Renal cortical epithelial cell (primary cell): ENCODE results near the gene PITX3. TPM values are rescaled to one million over a fixed set of nuclear protein-coding genes. Genes with fewer than 3 reads are reported as not detected.
"Not testable (repeated sequence)": the region's sequence is repeated elsewhere in the genome, so short reads cannot be mapped to it uniquely, and the experiment has no call there.

Experiments used
- DNase-seq: peaks from one replicate; pipeline ENCODE4 v3.0.0-alpha.2; 2011; ENCODE audit warnings: low read depth
- total RNA-seq: library from RNA; depleted of rRNA; stranded (reverse); fragments of >200 nt; gene quantifications from 2 replicates; pipeline ENCODE4 v1.2.3, GENCODE V29; 2014

PITX3 gene
- total RNA-seq, 1 donor from 2014 or later = 2.2 TPM

DNA sequence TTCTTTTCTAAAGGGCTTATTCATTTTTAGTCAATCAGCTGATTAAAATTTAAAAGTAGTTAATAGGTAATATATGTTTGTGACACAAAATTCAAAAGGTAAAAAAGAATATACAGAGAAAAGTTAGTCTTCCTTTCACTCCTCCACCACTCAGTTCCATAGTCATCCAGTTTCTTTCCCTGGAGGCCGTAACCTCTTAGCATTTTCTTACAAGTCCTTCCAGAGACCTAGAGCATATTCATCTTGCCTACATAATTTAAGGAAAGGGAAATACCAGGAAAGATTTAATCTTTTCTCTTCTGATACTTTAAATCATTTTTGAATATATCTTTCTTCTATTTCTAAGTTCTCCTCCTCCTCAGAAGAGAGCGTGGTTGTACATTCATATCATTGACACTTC is 14.1 kb upstream of the PITX3 start:
- DNase-seq = no peak

DNA sequence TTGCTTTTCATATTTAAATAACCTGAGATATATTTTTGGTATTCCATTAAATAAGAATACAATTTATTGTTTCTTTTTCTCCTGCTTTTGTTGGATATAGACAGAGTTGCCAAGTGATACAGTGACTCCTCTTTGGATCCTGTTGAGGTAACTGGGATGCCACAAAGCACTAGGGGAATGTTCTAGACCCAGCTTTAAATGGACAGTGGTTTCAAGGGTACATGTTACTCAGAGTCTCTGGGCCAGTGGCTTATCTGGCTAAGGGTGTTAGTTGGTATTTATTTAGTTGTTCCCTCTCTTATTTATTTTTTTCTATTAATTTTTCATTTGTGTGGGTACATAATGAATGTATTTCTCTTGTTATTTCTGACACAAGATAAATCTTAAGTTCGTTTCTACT is 13.1 kb upstream of the PITX3 start:
- no peak for DNase-seq

DNA sequence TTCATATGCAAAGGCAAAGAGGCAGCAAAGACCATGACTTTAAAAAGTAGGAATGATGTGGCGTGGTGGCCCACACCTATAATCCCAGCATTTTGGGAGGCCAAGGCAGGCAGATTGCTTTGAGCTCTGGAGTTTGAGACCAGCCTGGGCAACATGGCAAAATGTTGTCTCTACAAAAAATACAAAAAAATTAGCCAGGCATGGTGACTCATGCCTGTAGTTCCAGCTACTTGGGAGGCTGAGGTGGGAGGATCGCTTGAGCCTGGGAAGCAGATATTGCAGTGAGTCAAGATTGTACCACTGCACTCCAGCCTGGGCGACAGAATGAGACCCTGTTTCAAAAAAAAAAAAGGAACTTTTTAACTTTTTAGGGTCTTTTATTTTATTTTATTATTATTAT is 11.2 kb upstream of the PITX3 start:
- DNase-seq = not testable (repeated sequence)

DNA sequence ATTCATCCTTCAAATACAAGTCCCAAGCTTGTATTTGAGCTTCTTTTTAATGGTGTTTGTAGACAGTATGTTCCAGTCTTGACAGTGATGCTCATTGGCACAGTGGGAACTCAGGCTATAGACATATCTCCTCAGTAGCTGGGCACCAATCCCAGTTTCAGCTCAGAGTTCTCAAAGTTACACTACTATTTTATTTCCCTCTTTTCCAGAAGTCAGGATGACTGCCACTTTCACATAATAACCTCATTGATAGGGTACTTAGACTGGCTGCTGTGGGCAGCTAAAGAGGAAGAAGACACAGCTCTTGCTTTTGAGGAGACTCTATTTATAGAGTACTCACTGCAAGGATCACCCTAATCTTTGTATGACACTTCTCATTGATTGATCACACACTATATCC is 6.4 kb upstream of the PITX3 start:
- DNase-seq = no peak

DNA sequence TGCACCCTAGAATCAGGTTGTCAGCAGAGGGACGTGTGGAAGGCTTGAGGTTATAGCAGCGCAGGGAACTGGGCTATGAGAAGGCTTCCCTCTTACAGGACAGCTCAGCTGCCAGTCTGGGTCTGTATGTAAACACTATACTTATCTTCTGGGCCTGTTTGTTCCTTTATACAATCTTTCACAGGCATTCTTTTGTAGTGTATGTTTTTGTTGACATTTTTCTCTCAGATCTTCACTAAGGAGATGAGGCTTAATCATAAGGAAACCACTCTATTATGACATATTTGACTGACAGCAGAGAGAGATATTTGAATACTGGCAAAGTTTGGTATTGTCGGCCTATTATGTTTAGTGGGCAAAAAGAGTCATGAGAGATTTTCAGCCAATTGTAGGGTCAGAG is 4.9 kb upstream of the PITX3 start:
- no peak for DNase-seq

DNA sequence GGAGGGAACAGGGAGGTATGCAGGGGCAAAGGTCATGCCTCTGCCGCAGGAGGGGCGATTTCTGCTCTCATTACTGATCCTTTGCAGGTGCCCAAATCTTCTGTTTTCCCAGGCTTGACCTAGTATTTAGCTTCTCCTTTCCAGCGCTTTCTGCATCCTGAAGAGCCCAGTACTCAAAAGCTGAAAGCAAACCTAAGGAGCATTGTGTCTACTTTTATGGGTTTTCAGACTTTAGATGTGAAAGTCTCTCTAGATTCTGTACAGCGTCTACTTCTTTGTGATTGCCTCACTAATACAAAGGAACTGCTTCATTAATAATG is 4.6 kb upstream of the PITX3 start:
- DNase-seq = no peak

DNA sequence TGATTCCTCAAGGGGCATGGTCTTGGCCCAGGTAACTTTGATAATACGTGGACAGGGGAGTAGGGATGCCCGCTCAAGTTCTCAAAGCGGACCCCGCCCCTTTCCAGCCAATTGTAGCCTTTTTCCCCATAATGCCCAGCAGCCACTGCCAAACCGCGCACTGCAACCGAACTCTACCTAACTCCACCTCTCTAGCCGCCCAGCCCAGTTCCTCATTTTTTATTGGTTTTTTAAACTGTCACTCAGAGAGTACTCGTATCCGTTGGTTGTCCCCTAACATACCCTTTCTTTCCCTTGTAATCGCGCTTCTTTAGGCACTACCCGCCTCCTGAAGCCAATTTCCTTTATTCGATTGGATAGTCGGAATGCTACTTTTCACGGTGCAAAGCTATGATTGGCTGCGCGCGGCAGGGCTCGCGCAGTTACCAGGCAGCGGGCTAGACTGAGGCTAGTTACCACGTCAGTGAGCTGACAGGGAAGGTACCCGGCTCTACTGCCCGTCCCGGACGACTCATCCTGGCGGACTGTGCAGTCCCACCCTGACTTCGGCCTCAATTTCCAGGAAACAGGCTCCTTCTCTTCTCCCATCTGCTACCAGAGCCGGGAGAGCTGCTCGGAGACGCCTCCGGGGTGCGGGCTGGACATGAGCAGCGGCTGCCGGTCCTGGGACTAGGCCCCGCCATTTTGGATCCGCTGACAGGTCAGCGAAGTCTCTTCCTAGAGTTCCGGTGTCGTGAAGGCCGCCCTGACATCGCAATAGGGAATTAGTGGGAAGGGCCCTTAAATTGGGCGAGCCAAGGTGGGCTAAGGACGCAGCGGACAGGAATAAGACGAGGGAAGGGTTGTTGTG is 4.0 kb upstream of the PITX3 start, which contains the start of gene GBF1:
GBF1 (plus strand) TSS at position 451 of the 850 bp plus-strand sequence. CDS start 13,407 bp downstream, outside the sequence.
- DNase-seq = peak; percentile 100

DNA sequence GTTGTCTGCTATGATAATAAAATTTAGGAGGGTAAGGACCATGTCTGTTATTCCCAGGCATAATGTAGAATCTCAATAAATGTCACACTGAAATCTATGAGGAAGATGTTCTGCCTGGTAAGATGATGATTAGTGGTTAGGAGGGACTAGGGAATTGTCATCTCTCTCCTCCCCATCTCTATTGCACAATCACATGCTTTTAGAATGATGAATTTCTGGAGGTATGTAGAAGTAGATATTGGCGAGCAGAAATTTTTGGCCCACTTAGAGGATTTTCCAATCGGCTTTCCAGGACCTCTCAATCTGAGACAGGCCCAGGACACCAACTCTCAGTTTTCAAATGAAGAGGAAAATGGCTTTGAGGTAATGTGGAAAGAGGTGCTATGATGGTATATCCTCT is 2.0 kb upstream of the PITX3 start:
- DNase-seq = no peak

DNA sequence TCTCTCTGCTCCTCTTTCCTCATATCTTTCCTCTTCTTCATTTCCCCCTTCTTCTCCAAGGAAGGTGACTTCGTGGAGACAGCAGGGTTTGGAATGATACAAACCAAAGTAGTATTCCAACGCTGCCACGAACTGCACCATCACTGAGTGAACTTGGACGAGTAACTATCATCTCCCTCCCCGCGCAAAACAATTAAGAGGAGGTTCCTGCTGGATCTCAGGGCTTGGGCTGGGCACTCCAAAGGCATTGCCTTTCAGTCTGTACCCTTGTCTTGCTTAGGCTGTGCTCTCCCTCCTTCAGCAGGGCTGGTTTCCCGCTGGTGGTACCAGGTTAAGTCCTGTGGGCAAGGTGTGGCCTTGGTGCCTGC is 790 bp upstream of the PITX3 start:
- no peak for DNase-seq

DNA sequence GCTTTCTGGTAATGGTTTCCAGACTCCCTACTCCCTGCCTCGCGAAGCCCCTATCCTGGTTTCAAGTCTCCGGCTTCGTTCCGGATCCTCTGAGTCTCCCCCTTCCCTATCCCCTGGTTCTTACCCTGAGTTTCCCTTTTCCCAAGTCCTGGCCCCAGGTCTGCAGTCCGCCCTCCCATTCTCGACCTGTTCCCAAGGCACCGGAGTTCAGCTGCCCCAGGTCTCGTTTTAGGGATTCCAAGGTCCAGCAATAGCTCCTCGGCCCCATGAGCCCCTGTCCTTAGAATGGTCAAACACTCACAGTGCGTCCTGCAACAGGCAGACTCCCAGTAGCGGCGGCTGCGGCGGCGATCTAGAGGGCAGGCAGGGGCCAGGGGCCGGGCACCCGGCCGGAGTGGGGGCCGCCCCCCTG is 274 bp downstream of the PITX3 start:
- no peak for DNase-seq

DNA sequence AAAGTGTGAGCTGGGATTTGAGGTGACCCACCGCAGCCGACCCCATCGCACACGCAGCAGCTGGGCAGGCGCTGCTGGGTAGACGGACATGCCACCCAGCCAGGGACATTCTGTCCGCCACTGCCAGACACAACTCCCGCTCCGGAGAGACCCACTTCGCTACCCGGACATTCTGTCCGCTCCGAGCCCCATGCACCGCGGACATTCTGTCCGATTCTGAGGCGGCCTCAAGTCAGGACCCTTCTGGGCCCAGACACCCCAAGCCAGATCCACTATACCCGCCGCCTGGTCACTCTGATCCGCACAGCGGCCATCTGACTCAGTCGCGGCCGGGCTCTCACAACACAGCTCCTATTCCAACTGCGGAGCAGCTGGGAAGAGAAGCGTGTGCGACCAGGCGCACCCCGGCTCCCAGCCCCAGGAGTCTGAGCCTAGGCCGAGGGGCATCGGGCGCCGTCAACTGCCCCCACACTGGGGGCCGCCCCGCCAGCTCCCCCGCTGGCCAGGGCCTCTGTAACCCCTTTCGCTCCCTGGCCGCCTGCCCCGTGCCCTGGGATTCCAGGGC is 763 bp downstream of the PITX3 start:
- no peak for DNase-seq

DNA sequence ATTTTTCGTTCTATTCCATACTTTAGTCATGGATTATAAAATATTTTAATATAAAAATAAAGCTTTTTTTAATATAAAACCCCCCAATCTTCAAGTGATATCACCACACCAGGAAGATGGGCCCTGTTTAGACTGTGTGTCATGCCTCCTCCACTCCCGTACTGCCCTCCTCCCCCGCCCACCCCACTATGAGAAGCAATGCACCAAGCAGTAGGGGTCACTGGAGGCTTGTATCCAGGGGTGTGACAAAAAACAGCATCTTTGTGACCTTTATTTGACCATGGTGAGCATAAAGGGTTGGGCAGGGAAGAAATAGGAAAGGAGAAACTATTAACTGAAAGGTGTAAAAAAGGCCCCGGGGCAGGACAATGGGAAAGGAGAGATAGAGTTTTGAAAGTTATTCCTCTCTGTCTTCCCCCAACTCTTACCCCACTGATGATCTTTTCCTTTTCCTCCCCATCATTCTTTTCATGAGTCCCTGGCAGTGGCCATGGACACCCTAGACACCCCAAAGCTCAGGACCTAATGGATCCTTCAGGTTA is 3.5 kb downstream of the PITX3 start:
- no peak for DNase-seq

DNA sequence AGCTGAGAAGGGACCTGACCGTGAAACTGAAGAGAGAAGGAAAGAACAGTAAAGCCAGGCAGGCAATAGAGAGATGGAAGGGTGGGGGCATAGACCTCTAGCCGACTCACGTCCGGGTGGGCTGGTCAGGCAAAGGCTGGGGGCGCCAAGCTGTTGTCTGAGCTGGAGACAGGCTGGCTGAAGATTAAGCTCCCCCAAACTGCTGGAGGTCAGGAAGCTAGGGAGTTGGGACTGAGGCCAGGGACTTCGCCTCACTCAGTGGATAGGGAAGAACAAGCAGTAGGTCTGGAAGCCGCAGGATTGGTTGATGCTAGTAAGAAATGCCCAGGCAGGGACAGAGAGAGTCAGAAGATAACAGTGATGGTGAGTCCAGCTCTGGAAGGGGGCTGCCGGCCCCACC is 5.3 kb downstream of the PITX3 start:
- no peak for DNase-seq

DNA sequence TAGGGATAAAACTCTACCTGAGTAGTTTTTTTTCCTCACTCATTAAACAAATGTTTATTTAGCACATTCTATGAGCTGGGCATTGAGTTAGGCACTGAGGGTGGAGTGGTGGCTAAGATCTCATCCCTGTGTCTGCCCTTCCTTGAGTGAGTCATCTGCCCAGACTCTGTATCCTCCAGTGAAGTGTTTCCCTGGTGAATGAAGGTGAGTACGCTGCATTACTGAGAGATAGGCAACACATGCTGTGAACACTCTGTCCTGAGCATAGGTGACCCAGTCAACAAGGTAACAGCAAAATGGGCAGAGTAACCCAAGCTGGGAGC is 5.8 kb downstream of the PITX3 start:
- peak; percentile 70 for DNase-seq

DNA sequence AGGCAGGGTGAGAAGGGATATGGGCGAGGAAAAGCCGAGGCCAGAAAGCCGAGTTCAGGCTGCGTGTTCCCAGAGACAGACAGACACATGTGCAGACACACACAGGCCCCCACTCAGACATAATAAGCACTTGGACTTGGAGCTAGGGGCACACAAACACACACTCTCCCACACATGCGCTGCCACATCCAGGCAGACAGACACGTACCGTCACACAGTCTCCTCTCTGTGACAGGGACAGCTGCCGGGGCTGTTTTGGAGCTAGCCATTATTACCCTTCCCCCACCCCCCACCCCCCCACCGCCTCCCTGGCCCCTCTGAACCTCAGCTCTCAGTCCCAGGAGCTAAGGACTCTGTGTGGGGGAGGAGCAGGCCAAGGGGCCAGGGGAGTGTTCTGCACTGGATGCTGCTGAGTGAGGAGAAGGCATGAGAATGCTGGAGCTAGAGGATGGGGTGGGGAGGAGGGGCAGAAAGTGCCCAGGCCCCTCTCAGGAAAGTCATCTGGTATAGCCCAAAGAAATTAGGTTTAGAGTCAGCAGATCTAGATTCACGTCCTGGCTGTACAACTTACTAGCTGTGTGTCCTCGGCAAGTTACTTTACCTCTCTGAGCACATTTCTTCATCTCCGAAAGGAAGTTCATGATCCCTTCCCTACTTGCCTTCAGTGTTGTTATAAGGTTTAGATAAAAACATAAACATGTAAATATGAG is 6.3 kb downstream of the PITX3 start:
- no peak for DNase-seq

DNA sequence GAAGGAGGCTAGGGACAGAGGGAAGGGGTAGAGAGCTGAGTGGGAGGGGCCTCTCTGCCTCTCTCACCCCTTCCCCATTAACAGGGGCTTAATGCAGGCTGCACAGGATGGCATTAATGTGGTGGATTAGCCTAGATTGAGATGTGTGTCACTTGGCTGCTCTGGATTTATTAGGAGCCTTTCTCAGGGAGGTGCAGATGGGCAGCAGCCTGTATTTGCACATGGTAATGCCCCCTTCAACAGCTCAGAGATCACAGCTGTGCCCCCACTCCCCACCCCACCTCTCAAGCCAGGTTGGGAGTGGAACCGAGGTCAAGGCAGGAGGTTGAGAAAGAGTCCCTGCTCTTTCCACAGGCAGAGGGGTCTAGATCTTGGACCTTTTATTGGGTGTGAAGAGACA is 7.3 kb downstream of the PITX3 start:
- DNase-seq = no peak

DNA sequence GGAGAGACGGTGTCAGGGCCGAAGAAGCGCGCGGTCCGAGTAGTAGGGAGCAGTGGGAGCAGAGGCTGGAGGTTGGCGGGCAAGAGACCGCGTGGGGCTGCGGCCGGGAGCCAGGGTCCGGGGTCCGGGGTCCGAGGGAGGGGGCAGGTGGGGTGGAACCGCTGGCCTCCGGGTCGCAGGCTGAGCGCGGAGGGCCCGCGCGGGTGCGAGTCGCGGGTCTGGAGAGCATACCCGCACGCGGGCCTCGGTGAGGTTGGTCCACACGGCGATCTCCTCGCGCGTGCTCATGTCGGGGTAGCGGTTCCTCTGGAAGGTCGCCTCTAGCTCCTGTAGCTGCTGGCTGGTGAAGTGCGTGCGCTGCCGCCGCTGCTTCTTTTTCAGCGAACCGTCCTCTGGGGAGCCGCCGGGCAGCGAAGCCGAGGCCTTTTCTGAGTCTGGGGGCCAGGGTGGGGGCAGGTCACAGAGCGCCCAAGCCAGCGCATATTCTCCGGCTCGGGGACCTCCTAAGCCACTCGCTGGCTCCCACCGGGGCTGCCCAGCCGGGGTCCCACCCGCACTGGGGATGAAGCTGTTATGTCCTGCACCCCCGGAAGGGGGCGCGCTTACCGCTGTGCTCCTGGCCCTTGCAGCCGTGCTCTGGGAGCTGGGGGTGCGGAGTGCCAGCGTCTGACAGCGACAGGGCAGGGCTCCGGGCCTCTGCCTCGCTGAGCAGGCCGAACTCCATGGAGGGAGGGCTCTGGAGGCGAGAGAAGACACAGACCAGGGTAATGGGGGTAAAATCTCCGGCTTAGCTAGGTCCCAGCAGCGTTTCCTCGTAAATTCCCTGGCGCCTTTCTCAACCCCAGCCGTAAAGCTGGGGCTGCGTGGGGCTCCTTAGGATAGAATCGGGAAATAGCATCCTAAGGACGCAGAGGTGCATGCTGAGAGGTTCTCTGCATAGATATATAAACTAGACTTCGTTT is 9.7 kb downstream of the PITX3 start:
- no peak for DNase-seq

DNA sequence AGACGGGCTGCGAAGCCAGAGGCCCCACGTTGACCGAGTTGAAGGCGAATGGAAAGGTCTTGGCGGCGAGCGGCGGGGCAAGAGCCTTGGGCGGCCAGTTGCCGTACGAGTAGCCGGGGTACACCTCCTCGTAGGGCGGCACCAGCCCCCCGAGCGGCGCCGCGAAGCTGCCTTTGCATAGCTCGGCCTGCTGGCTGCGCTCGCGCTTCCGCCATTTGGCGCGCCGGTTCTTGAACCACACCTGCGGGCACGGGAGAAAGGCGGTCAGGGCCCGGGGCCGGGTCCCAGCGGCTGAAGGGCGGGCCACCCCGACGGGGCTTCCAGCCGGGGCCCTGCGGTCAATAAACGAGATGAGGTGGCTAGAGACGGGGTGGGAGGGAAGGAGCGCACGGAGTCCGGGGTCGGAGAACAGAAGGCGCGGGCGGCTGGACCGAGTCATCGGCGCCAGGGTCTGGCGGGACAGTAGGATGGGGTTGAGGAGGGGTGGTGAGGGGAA is 10.4 kb downstream of the PITX3 start:
- no peak for DNase-seq

DNA sequence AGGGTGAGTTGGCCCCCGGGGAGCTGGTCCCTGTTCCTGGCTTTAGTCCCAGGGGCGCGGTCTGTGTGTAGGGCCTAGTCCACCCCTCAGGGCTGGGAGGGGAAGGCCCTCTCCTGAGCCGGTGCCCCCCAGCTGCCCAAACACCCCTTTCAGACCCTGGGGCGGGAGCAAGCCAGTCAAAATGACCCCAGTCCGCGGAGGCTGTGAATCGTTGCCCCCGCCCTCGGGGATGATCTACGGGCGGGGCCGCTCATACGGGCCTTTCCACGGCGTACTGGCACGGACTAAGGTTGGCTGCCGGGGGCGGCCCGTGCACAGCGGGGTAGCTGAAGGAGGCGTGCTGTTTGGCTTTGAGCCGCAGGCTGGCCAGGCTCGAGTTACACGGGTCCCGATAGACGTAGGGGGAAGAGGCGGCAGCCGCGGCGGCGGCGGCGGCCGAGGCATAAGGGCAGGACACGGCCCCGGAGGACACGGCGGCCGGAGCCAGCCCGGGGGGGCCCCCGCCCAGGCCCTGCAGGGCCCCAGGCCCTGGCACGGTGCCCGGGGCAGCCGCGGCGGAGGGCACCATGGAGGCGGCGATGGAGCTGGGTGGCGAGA is 10.9 kb downstream of the PITX3 start:
- no peak for DNase-seq

DNA sequence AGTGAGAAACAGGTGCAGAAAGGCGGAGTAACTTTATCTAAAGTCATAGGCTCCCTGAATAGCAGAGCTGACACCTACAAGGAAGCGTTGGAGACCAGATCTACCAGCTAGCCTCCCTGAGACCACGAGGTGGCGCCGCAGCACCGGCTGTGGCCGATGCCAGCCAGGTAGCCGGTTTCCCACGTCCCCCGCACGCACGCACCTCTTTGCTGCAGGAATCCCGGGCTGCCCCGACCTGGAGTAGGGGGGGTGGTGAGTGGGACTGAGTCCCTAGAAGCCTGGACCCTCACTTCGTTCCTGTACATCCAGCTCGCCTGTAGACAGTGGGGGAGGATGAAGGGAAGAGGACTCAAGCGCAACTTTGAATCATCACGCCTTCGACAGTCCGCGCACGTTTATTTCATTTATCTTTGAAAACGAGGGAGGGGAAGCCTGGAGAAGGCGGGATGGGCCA is 11.5 kb downstream of the PITX3 start:
- DNase-seq = peak; percentile 57

DNA sequence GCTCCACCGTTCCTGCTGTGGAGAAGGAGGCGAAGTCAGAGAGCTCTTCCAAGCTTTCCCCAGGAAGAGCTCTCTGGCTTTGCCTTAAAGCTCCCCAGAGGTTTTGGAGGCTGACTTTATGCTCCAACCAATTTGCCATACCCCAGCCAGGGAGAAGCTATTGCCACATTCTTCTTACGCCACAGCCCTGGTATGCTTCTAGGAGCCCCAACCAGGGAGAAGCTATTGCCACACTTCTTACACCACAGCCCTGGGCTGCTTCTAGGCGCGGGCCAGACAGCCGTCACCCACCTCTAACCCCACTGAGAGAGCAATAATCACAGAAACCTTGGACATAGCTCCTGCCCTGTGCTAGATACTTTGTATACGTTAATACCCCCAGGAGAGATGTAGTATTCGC is 14.3 kb downstream of the PITX3 start:
- DNase-seq = peak; percentile 57
